Upper lobe of left lung (tissue), 6 donors: ENCODE results near the gene PCDHA13. TPM values are rescaled to one million over a fixed set of nuclear protein-coding genes. Genes with fewer than 3 reads are reported as not detected.
A peak's percentile ranks its signal among the peaks of the same experiment; 100 is the strongest.
"Not testable (repeated sequence)": the region's sequence is repeated elsewhere in the genome, so short reads cannot be mapped to it uniquely, and the experiment has no call there.

ENCODE experiments used
- ATAC-seq, 2 donors: fragments of 200-7000 bp; cut with Tn5 transposase; one replicate each; pipeline ENCODE4 v1.9.1; 2022; ENCODE audit warnings: mild to moderate bottlenecking in 2 of 2, moderate library complexity in 2 of 2; ENCODE audit not compliant: low FRiP score in 2 of 2
- DNase-seq, 2 donors: peaks; one replicate each; pipeline ENCODE4 v3.0.0-alpha.2; 2019 to 2020
- H3K27ac ChIP-seq, 4 donors: fragments of 200-600 bp; sonication (generic); one replicate each; pipeline ENCODE4 v1.5.1; 2016 to 2019
- H3K27me3 ChIP-seq, 4 donors: fragments of 200-600 bp; sonication (generic); one replicate each; pipeline ENCODE4 v1.5.1; 2017 to 2019
- H3K36me3 ChIP-seq, 4 donors: fragments of 200-600 bp; sonication (generic); one replicate each; pipeline ENCODE4 v1.5.1; 2016 to 2019
- H3K4me1 ChIP-seq, 4 donors: fragments of 200-600 bp; sonication (generic); one replicate each; pipeline ENCODE4 v1.5.1; 2018 to 2019
- H3K4me3 ChIP-seq, 4 donors: fragments of 200-600 bp; sonication (generic); one replicate each; pipeline ENCODE4 v1.5.1; 2017 to 2019; ENCODE audit warnings: mild to moderate bottlenecking in 2 of 4, moderate library complexity in 1 of 4
- H3K9me3 ChIP-seq, 4 donors: fragments of 200-600 bp; sonication (generic); one replicate each; pipeline ENCODE4 v1.5.1; 2018 to 2019
- CTCF ChIP-seq, 6 experiments: fragments of 450-650 bp in 4 of 6; fragments of 200-600 bp in 2 of 6; sonication (generic) in 2 of 6; IDR thresholded peaks; one replicate each; pipeline ENCODE4 v1.5.1; 2016 to 2019; ENCODE audit warnings: antibody characterized with exemption in 6 of 6
- EP300 ChIP-seq, 4 donors: sonication (generic); formaldehyde crosslinking; IDR thresholded peaks; one replicate each; pipeline ENCODE4 v1.5.1; 2017; ENCODE audit warnings: antibody characterized with exemption in 4 of 4, control low read depth in 2 of 4
- POLR2A ChIP-seq, 4 donors: fragments of 450-650 bp; IDR thresholded peaks; one replicate each; pipeline ENCODE4 v1.5.1; 2016 to 2017; ENCODE audit warnings: antibody characterized with exemption in 4 of 4, mild to moderate bottlenecking in 2 of 4
- POLR2AphosphoS5 ChIP-seq, 2 donors: sonication (generic); formaldehyde crosslinking; IDR thresholded peaks; one replicate each; pipeline ENCODE4 v1.5.1; 2017; ENCODE audit warnings: antibody characterized with exemption in 2 of 2
- WGBS, 2 donors: methylation state at CpG; one replicate each; pipeline ENCODE4 v1.1.5; 2017 to 2018; 5-methylcytosine and 5-hydroxymethylcytosine counted together
- total RNA-seq, 6 donors: library from RNA; depleted of rRNA in 4 of 6; stranded (reverse); fragments of >200 nt in 4 of 6; gene quantifications; one replicate each; pipeline versions ENCODE4 v1.1.0 to v1.2.1, GENCODE V29; 2016 to 2021
- donor health status: DM: no; HTN: no; CAD: no; lungs with moderate emphysema.
- donor health status: DM: no; HTN: yes; CAD: no; lungs with severe emphysema.

Gene PCDHA13
- total RNA-seq, 6 donors from 2014 or later: 0.44 to 5.2 (median 1.2) TPM

DNA sequence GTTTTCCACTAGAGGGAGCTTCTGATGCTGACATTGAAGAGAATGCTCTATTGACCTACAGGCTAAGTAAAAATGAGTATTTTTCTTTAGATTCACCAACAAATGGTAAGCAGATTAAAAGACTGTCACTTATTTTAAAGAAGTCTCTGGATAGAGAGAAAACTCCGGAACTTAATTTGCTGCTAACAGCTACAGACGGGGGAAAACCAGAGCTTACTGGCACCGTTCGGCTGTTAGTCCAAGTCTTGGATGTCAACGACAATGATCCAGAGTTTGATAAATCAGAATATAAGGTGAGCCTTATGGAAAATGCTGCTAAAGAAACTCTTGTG is 12.4 kb upstream of the PCDHA13 start:
- ATAC-seq: no peak
- H3K4me1 ChIP-seq: no peaks in the 10 kb centered on the region
- no peak overlapping the region for H3K27ac ChIP-seq
- WGBS, 2 donors: 66 to 67% methylated on average over 5 of the region's 5 CpGs
- no peaks in the 10 kb centered on the region for H3K27me3 ChIP-seq
- no peak overlapping the region for H3K4me3 ChIP-seq
- DNase-seq: no peak
- H3K36me3 ChIP-seq: no peaks in the 10 kb centered on the region
- no peak for TF ChIP-seq EP300 (IDR thresholded peaks at IDR 0.05)
- TF ChIP-seq POLR2A (IDR thresholded peaks at IDR 0.05): no peak
- TF ChIP-seq POLR2AphosphoS5 (IDR thresholded peaks at IDR 0.05): no peak
- TF ChIP-seq CTCF (IDR thresholded peaks at IDR 0.05): no peak
- peaks cover 0 to 32% (median 26%) of the 10 kb centered on the region in 4 donors for H3K9me3 ChIP-seq

- 48 to 64% methylated on average over 37 to 57 of the region's 114 CpGs for WGBS, 2 donors
Observed at GRCh38 chr5:140870221-140871201, 11.4 kb upstream of the PCDHA13 start.

GRCh38 chr5:140875085-140876065 is 6.5 kb upstream of the PCDHA13 start, which contains the start of gene PCDHA12:
TSS of gene PCDHA12 (plus strand) at chr5:140875308. CDS start at chr5:140875473, 165 bp downstream.
- WGBS, 2 donors: 24% methylated on average over 30 to 47 of the region's 47 CpGs
- DNase-seq: peak; percentile 22 to 46
- Histone ChIP-seq H3K4me3 (peak within 1 kb of the TSS in 3 of 4 donors; percentile 18 to 31 (median 30)), H3K9me3 (peaks cover 0 to 33% (median 29%) of the 10 kb centered on the region in 4 donors), H3K4me1 (no peaks in the 10 kb centered on the region), H3K27ac (peak within 1 kb of the TSS in 2 of 4 donors; percentile 16 to 41), H3K27me3 (no peaks in the 10 kb centered on the region), H3K36me3 (no peaks in the 10 kb centered on the region)
- peak in 1 of 2 donors; percentile 53 for ATAC-seq
- TF ChIP-seq POLR2A (IDR thresholded peaks at IDR 0.05) (no peak), CTCF (IDR thresholded peaks at IDR 0.05) (peak in 2 of 6 experiments; percentile 12 to 14), POLR2AphosphoS5 (IDR thresholded peaks at IDR 0.05) (no peak), EP300 (IDR thresholded peaks at IDR 0.05) (no peak)

More at GRCh38 chr5:140870221-140871201, 11.4 kb upstream of the PCDHA13 start:
- no peak for ATAC-seq
- TF ChIP-seq EP300 (IDR thresholded peaks at IDR 0.05): no peak
- no peak for TF ChIP-seq POLR2AphosphoS5 (IDR thresholded peaks at IDR 0.05)
- no peak for TF ChIP-seq POLR2A (IDR thresholded peaks at IDR 0.05)
- TF ChIP-seq CTCF (IDR thresholded peaks at IDR 0.05): no peak
- peaks cover 0 to 40% (median 28%) of the 10 kb centered on the region in 4 donors for H3K9me3 ChIP-seq
- H3K27ac ChIP-seq: no peak overlapping the region
- H3K4me3 ChIP-seq: no peak overlapping the region
- H3K36me3 ChIP-seq: no peaks in the 10 kb centered on the region
- no peaks in the 10 kb centered on the region for H3K4me1 ChIP-seq
- peak in 1 of 2 donors; percentile 84 for DNase-seq
- no peaks in the 10 kb centered on the region for H3K27me3 ChIP-seq

GRCh38 chr5:140876541-140877261 is 5.2 kb upstream of the PCDHA13 start:
- ATAC-seq: not testable (repeated sequence)

More at GRCh38 chr5:140876541-140877261, 5.2 kb upstream of the PCDHA13 start:
- H3K36me3 ChIP-seq, H3K4me3 ChIP-seq, H3K4me1 ChIP-seq, H3K27ac ChIP-seq, H3K27me3 ChIP-seq: not testable (repeated sequence)
- H3K9me3 ChIP-seq: peaks cover 0 to 23% (median 21%) of the 10 kb centered on the region in 4 donors
- DNase-seq: peak in 1 of 2 donors; percentile 85
- WGBS, 2 donors: 53 to 60% methylated on average over 40 to 79 of the region's 80 CpGs
